ENCODE results near the gene CUL7. TPM values are rescaled to one million over a fixed set of nuclear protein-coding genes. Genes with fewer than 3 reads are reported as not detected.
A peak's percentile ranks its signal among the peaks of the same experiment; 100 is the strongest.

Gene CUL7
- total RNA-seq, 1 donor from 2014 or later = 65.0 TPM

DNA sequence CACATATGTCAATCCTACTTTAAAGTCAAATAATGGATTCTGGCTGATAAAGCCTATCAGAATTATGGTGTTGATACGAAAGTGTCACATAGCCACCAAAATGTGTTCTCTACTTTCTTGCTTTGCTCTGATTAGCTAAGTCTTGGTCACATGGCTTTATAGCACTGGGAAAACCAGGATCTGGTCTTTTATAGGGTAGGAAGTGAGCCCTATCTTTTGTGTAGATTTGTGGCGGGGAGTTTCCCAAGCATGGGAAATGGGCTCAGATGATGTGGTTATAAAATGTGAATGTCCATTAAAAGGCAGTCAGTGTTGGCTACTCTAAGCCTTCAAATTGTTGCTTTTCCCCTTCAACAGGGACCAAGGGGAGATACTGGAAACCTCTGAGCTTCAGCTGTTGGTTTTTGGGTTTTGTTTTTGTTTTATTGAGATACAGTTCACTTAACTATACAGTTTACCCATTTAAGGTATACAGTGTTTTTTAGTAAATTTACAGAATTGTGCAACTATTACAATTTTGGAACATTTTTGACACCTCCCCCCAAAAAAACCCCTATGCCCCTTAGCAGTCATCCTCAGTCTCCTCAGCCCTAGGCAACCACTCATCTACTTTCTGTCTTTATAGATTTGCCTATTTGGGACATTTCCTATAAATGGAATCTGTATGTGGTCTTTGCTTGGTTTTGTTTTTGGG lies 20.0 kb downstream of the CUL7 start:
- Mint-ChIP-seq H3K27ac (no peak overlapping the region), H3K27me3 (no peaks in the 10 kb centered on the region), H3K36me3 (peaks cover 31% of the 10 kb centered on the region), H3K4me1 (ENCODE audit: unreplicated experiment) (no peaks in the 10 kb centered on the region), H3K4me3 (no peak overlapping the region), H3K9me3 (no peaks in the 10 kb centered on the region)
- DNase-seq (ENCODE audit: extremely low spot score, unreplicated experiment) = no peak
- TF ChIP-seq, protein P1, sequence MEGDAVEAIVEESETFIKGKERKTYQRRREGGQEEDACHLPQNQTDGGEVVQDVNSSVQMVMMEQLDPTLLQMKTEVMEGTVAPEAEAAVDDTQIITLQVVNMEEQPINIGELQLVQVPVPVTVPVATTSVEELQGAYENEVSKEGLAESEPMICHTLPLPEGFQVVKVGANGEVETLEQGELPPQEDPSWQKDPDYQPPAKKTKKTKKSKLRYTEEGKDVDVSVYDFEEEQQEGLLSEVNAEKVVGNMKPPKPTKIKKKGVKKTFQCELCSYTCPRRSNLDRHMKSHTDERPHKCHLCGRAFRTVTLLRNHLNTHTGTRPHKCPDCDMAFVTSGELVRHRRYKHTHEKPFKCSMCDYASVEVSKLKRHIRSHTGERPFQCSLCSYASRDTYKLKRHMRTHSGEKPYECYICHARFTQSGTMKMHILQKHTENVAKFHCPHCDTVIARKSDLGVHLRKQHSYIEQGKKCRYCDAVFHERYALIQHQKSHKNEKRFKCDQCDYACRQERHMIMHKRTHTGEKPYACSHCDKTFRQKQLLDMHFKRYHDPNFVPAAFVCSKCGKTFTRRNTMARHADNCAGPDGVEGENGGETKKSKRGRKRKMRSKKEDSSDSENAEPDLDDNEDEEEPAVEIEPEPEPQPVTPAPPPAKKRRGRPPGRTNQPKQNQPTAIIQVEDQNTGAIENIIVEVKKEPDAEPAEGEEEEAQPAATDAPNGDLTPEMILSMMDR (conservative IDR thresholded peaks at IDR 0.05) = no peak

DNA sequence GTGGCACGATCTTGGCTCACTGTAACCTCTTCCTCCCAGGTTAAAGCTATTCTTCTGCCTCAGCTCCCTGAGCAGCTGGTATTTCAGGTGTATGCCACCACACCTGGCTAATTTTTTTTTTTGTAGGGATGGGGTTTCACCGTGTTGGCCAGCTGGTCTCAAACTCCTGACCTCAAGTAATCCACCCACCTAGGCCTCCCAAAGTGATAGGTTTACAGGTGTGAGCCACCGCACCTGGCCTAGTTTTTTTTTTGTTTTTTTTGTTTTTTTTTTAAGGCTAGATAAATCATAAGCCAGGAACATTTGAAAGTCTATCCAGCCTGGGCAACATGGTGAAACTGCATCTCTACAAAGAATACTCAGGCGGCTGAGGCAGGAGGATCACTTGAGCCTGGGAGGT lies 21.3 kb downstream of the CUL7 start:
- TF ChIP-seq, protein P1 (conservative IDR thresholded peaks at IDR 0.05) = no peak
- no peaks in the 10 kb centered on the region for H3K27me3 Mint-ChIP-seq
- no peaks in the 10 kb centered on the region for H3K9me3 Mint-ChIP-seq
- no peak for DNase-seq (ENCODE audit: extremely low spot score, unreplicated experiment)
- no peak overlapping the region for H3K27ac Mint-ChIP-seq
- no peak overlapping the region for H3K4me3 Mint-ChIP-seq
- H3K4me1 Mint-ChIP-seq (ENCODE audit: unreplicated experiment) = no peaks in the 10 kb centered on the region
- peaks cover 31% of the 10 kb centered on the region for H3K36me3 Mint-ChIP-seq

DNA sequence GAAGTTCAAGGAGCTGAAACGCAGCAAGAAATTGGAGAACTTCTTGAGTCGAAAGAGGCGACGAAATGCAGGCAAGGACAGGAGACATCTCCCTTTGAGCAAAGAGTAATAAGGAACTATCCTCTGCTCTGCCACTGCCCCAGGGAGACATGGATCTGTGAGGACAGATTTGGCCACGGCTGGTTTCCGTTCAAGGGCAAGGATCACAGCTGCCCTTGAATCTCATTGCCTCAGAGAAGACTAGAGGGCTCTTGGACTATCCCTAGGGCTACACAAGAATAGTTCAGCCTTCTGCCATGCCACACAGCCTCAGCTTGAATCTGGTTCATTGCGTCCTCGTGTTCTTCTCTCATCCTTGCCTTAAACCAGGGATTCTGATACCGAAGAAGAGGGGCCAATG lies 24.5 kb downstream of the CUL7 start:
- Mint-ChIP-seq H3K27me3 (no peaks in the 10 kb centered on the region), H3K27ac (no peak overlapping the region), H3K4me3 (no peak overlapping the region), H3K36me3 (peaks cover 41% of the 10 kb centered on the region), H3K9me3 (no peaks in the 10 kb centered on the region), H3K4me1 (ENCODE audit: unreplicated experiment) (peaks cover 2% of the 10 kb centered on the region)
- TF ChIP-seq, protein P1 (conservative IDR thresholded peaks at IDR 0.05) = no peak
- no peak for DNase-seq (ENCODE audit: extremely low spot score, unreplicated experiment)

DNA sequence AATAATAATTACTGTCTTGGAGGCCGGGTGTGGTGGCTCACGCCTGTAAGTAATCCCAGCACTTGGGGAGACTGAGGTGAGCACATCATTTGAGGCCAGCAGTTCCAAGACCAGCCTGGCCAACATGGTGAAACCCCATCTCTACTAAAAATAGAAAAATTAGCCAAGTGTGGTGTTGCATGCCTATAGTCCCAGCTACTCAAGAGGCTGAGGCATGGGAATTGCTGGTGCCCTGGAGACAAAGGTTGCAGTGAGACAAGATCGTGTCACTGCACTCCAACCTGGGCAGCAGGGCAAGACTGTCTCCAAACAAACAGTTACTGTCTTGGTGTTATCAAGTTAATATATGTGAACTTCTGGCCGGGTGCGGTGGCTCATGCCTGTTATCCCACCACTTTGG lies 27.3 kb downstream of the CUL7 start:
- Mint-ChIP-seq H3K4me3 (no peak overlapping the region), H3K9me3 (no peaks in the 10 kb centered on the region), H3K27me3 (no peaks in the 10 kb centered on the region), H3K4me1 (ENCODE audit: unreplicated experiment) (peaks cover 4% of the 10 kb centered on the region), H3K27ac (no peak overlapping the region), H3K36me3 (peaks cover 32% of the 10 kb centered on the region)
- DNase-seq (ENCODE audit: extremely low spot score, unreplicated experiment) = no peak
- TF ChIP-seq, protein P1 (conservative IDR thresholded peaks at IDR 0.05) = no peak

DNA sequence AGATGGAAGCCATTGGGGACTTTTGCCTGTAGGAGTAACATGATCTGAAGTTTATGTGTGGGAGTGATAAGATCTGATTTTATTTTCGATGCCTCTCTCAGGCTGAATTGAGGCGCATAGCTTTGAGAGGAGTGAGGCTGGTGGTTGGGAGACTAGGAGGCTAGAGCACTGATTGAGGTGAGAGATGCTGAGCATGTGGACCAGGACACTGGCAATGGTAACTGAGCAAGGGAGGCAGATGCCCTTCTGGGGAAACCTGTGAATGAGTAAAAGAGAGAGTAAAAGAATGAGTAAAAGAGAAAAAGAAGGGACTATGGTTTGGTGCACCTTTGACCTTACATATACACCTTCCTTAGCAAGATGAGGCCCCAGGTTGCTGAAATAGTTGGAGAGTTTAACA lies 29.2 kb downstream of the CUL7 start:
- H3K36me3 Mint-ChIP-seq = peaks cover 30% of the 10 kb centered on the region
- no peaks in the 10 kb centered on the region for H3K9me3 Mint-ChIP-seq
- no peak for DNase-seq (ENCODE audit: extremely low spot score, unreplicated experiment)
- no peaks in the 10 kb centered on the region for H3K27me3 Mint-ChIP-seq
- peak overlapping the region; percentile 10 for H3K4me3 Mint-ChIP-seq
- peaks cover 8% of the 10 kb centered on the region for H3K4me1 Mint-ChIP-seq (ENCODE audit: unreplicated experiment)
- TF ChIP-seq, protein P1 (conservative IDR thresholded peaks at IDR 0.05) = no peak
- no peak overlapping the region for H3K27ac Mint-ChIP-seq
